Tibial nerve (tissue), 4 donors: ENCODE measurements around the gene COG5. TPM values are rescaled to one million over a fixed set of nuclear protein-coding genes. Genes with fewer than 3 reads are reported as not detected.

Source experiments
- DNase-seq, 2 donors: peaks; one replicate each; pipeline ENCODE4 v3.0.0-alpha.2; 2019; ENCODE audit warnings: low spot score in 2 of 2
- H3K27ac ChIP-seq, 4 donors: fragments of 200-600 bp; sonication (generic) in 3 of 4; one replicate each; pipeline ENCODE4 v1.5.1; 2017 to 2019; ENCODE audit warnings: mild to moderate bottlenecking in 1 of 4
- H3K27me3 ChIP-seq, 2 donors: fragments of 200-600 bp; sonication (generic) in 1 of 2; one replicate each; pipeline versions ENCODE4 v1.5.1 to v1.6.0; 2017 to 2019
- H3K36me3 ChIP-seq, 3 donors: fragments of 200-600 bp; sonication (generic); one replicate each; pipeline ENCODE4 v1.5.1; 2018 to 2019
- H3K4me1 ChIP-seq, 4 donors: fragments of 200-600 bp; sonication (generic) in 3 of 4; one replicate each; pipeline ENCODE4 v1.5.1; 2017 to 2019
- H3K4me3 ChIP-seq, 4 donors: fragments of 200-600 bp; sonication (generic) in 3 of 4; one replicate each; pipeline ENCODE4 v1.5.1; 2017 to 2019; ENCODE audit warnings: mild to moderate bottlenecking in 1 of 4, moderate library complexity in 1 of 4
- H3K9me3 ChIP-seq, 4 donors: fragments of 200-600 bp; sonication (generic) in 3 of 4; one replicate each; pipeline ENCODE4 v1.5.1; 2017 to 2019
- EP300 ChIP-seq, 2 donors: sonication (generic); formaldehyde crosslinking; IDR thresholded peaks; one replicate each; pipeline ENCODE4 v1.6.1; 2017; ENCODE audit warnings: antibody characterized with exemption in 2 of 2, mild to moderate bottlenecking in 1 of 2
- POLR2A ChIP-seq, 2 donors: fragments of 450-650 bp; IDR thresholded peaks; one replicate each; pipeline ENCODE4 v1.6.1; 2017; ENCODE audit warnings: antibody characterized with exemption in 2 of 2, mild to moderate bottlenecking in 2 of 2, moderate library complexity in 2 of 2
- WGBS, 2 donors: methylation state at CpG; one replicate each; pipeline ENCODE4 v1.1.5; 2018; 5-methylcytosine and 5-hydroxymethylcytosine counted together
- total RNA-seq, 4 donors: library from RNA; depleted of rRNA; stranded (reverse); fragments of >200 nt; gene quantifications; one replicate each; pipeline ENCODE4 v1.1.0, GENCODE V29; 2016
- TF ChIP-seq, protein P1 (sequence below), 5 experiments: fragments of 200-600 bp in 3 of 5; fragments of 450-650 bp in 2 of 5; sonication (generic) in 3 of 5; IDR thresholded peaks; one replicate each; pipeline ENCODE4 v1.5.1; 2016 to 2019; ENCODE audit warnings: antibody characterized with exemption in 5 of 5, mild to moderate bottlenecking in 3 of 5, moderate library complexity in 2 of 5

COG5 gene
- total RNA-seq, 4 donors from 2014 or later = 26.7 to 35.7 (median 32.6) TPM

DNA sequence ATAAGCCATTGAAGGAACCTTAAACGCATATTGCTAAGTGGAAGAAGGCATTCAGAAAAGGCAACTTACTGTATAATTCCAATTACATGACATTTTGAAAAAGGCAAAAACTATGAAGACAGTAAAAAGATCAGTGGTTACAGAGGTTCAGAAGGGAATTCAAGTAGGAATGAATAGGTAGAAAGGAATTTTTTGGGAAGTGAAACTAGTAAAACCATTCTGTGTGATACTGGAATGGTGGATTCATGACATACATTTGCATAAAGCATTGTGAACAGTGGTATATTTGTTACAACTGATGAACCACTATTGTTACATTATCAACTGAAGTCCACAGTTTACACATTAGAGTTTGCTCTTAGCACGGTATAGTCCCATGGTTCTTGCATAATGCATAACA lies 208.1 kb downstream of the COG5 start:
- Histone ChIP-seq H3K4me3 (no peak overlapping the region), H3K9me3 (no peaks in the 10 kb centered on the region), H3K27me3 (no peaks in the 10 kb centered on the region), H3K36me3 (peaks cover 0 to 27% (median 12%) of the 10 kb centered on the region in 3 donors), H3K4me1 (no peaks in the 10 kb centered on the region), H3K27ac (no peak overlapping the region)
- WGBS, 2 donors = 65% methylated on average over 2 of the region's 2 CpGs
- TF ChIP-seq, protein P1, sequence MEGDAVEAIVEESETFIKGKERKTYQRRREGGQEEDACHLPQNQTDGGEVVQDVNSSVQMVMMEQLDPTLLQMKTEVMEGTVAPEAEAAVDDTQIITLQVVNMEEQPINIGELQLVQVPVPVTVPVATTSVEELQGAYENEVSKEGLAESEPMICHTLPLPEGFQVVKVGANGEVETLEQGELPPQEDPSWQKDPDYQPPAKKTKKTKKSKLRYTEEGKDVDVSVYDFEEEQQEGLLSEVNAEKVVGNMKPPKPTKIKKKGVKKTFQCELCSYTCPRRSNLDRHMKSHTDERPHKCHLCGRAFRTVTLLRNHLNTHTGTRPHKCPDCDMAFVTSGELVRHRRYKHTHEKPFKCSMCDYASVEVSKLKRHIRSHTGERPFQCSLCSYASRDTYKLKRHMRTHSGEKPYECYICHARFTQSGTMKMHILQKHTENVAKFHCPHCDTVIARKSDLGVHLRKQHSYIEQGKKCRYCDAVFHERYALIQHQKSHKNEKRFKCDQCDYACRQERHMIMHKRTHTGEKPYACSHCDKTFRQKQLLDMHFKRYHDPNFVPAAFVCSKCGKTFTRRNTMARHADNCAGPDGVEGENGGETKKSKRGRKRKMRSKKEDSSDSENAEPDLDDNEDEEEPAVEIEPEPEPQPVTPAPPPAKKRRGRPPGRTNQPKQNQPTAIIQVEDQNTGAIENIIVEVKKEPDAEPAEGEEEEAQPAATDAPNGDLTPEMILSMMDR (IDR thresholded peaks at IDR 0.05) = no peak
- TF ChIP-seq POLR2A (IDR thresholded peaks at IDR 0.05) (no peak), EP300 (IDR thresholded peaks at IDR 0.05) (no peak)
- DNase-seq = no peak

DNA sequence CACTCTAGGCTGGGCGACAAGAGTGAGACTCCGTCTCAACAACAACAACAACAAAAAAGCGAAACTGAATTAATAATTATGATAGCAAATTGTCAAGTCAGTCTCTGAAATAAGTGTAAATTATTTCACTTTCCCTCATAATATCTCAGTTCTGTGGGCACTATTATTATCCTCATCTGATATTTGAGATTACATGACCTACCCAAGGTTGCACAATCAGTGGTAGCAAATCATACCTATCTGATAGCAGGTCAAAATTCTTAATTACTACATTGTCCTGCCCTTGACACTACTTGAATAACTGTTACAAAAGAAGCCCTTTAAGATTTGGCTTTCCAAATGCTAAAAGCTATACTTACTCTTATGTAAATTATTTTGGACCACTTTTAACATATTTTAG lies 209.1 kb downstream of the COG5 start:
- peaks cover 0 to 17% (median 3%) of the 10 kb centered on the region in 3 donors for H3K36me3 ChIP-seq
- TF ChIP-seq EP300 (IDR thresholded peaks at IDR 0.05) (no peak), POLR2A (IDR thresholded peaks at IDR 0.05) (no peak)
- TF ChIP-seq, protein P1 (IDR thresholded peaks at IDR 0.05) = no peak
- H3K4me1 ChIP-seq = no peaks in the 10 kb centered on the region
- no peak overlapping the region for H3K27ac ChIP-seq
- H3K9me3 ChIP-seq = no peaks in the 10 kb centered on the region
- 96 to 98% methylated on average over 3 of the region's 3 CpGs for WGBS, 2 donors
- no peak overlapping the region for H3K4me3 ChIP-seq
- no peak for DNase-seq
- H3K27me3 ChIP-seq = no peaks in the 10 kb centered on the region

DNA sequence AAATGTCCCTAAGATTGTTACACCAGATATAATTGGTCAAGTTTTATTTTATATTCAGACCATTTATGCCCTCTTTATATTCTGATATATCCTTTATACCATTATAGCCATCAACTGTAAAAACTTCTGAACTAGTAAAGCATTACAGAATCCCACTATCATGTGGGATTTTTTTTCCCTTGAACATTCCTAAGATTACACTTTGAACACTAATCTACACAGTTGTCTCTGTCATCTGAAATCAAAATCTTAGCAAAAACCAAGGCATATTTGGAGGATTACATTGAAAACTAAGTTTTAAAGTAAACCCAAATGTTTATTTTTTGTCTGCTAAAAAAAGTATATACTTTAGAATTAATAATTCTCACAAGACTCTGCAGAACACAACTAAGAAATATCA lies 210.0 kb downstream of the COG5 start:
- Histone ChIP-seq H3K36me3 (peaks cover 0 to 8% (median 0%) of the 10 kb centered on the region in 3 donors), H3K4me1 (no peaks in the 10 kb centered on the region), H3K4me3 (no peak overlapping the region), H3K27ac (no peak overlapping the region), H3K27me3 (no peaks in the 10 kb centered on the region), H3K9me3 (no peaks in the 10 kb centered on the region)
- DNase-seq = no peak
- TF ChIP-seq POLR2A (IDR thresholded peaks at IDR 0.05) = no peak
- no peak for TF ChIP-seq EP300 (IDR thresholded peaks at IDR 0.05)
- TF ChIP-seq, protein P1 (IDR thresholded peaks at IDR 0.05) = no peak

DNA sequence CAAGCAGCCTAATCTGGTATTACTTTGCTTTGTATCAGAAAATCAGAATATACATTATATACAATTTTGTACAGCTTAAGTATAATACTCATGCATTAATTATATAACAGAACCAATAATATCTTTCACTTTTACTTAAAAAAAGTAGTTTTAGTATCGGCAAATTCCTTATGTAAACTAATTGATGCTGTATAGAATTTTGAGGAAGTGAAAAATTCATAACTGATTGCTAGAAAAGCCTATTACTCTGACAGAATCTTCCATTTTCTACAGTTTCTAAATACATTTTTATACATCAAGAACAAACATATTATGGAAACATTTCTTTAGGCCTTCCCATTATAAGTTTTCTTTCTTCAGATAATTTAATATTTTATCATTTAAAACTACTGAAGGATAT lies 217.8 kb downstream of the COG5 start:
- WGBS, 2 donors = 93 to 96% methylated on average over 1 of the region's 1 CpG
- TF ChIP-seq, protein P1 (IDR thresholded peaks at IDR 0.05) = no peak
- TF ChIP-seq POLR2A (IDR thresholded peaks at IDR 0.05) (no peak), EP300 (IDR thresholded peaks at IDR 0.05) (no peak)
- Histone ChIP-seq H3K4me1 (no peaks in the 10 kb centered on the region), H3K36me3 (peaks cover 0 to 9% (median 0%) of the 10 kb centered on the region in 3 donors), H3K4me3 (no peak overlapping the region), H3K9me3 (peaks cover 0 to 12% (median 0%) of the 10 kb centered on the region in 4 donors), H3K27ac (no peak overlapping the region), H3K27me3 (no peaks in the 10 kb centered on the region)
- no peak for DNase-seq

DNA sequence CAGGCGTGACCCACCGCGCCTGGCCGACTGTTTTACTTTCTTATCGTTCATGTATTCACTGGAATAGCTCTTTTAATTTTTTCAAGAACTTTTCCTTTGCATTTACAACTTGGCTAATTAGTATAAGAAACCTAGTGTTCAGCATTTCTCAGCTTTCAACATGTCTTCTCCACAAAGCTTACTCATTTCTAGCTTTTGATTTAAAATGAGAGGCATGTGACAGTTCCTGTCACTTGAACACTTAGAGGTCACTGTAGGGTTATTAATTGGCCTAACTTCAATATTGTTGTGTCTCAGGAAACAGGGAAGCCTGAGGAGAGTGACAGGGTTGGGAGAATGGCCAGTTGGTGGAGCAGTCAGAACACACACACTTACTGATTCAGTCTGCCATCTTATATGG lies 218.9 kb downstream of the COG5 start:
- H3K4me1 ChIP-seq = no peaks in the 10 kb centered on the region
- TF ChIP-seq EP300 (IDR thresholded peaks at IDR 0.05) = no peak
- TF ChIP-seq, protein P1 (IDR thresholded peaks at IDR 0.05) = no peak
- no peak for TF ChIP-seq POLR2A (IDR thresholded peaks at IDR 0.05)
- peaks cover 0 to 12% (median 0%) of the 10 kb centered on the region in 4 donors for H3K9me3 ChIP-seq
- no peak for DNase-seq
- peaks cover 0 to 9% (median 0%) of the 10 kb centered on the region in 3 donors for H3K36me3 ChIP-seq
- WGBS, 2 donors = 97 to 99% methylated on average over 5 of the region's 5 CpGs
- no peak overlapping the region for H3K4me3 ChIP-seq
- H3K27me3 ChIP-seq = no peaks in the 10 kb centered on the region
- H3K27ac ChIP-seq = no peak overlapping the region
